ENCODE data around the gene CBX7. TPM values are rescaled to one million over a fixed set of nuclear protein-coding genes. Genes with fewer than 3 reads are reported as not detected.

The CBX7 gene
- total RNA-seq (4.2 TPM), polyA plus RNA-seq (34.5 TPM)
- long read RNA-seq, donor 1: 0 reads
- long read RNA-seq, donor 2, full-length matches to known transcripts: 1 of 1 reads
- long read RNA-seq, donor 2, partial matches to known transcripts: 0 of 1 reads
- long read RNA-seq, donor 2, other reads (novel, unspliced or antisense): 0 of 1 reads
- long read RNA-seq, donor 3, partial matches to known transcripts: 0 of 1 reads
- long read RNA-seq, donor 3, other reads (novel, unspliced or antisense): 0 of 1 reads
- long read RNA-seq, donor 4, full-length matches to known transcripts: 1 of 1 reads
- long read RNA-seq, donor 4, partial matches to known transcripts: 0 of 1 reads
- long read RNA-seq, donor 4, other reads (novel, unspliced or antisense): 0 of 1 reads
- long read RNA-seq, donor 5: 0 reads
- long read RNA-seq, donor 6: 0 reads
- long read RNA-seq, donor 7: 0 reads
- long read RNA-seq, donor 8: 0 reads
- long read RNA-seq, donor 9, full-length matches to known transcripts: 1 of 1 reads
- long read RNA-seq, donor 9, partial matches to known transcripts: 0 of 1 reads
- long read RNA-seq, donor 9, other reads (novel, unspliced or antisense): 0 of 1 reads
- long read RNA-seq, donor 10, partial matches to known transcripts: 0 of 1 reads
- long read RNA-seq, donor 10, other reads (novel, unspliced or antisense): 0 of 1 reads

- Histone ChIP-seq H3K4me1 (ENCODE audit: control insufficient read depth in 2 of 2, insufficient read depth in 2 of 2, low read length in 2 of 2) (peaks cover 12 to 45% of the 10 kb centered on the region in 2 donors), H3K4me3 (ENCODE audit: low read length in 2 of 2) (peak within 1 kb of the TSS; percentile 68 to 86), H3K36me3 (ENCODE audit: control insufficient read depth in 2 of 2, insufficient read depth in 2 of 2, low read length in 1 of 2) (peaks cover 3 to 16% of the 10 kb centered on the region in 2 donors), H3K9me3 (ENCODE audit: control insufficient read depth in 2 of 2, insufficient read depth in 1 of 2, low read length in 1 of 2) (peaks cover 0 to 5% of the 10 kb centered on the region in 2 donors), H3K27me3 (ENCODE audit: control insufficient read depth in 2 of 2, insufficient read depth in 1 of 2, low read length in 1 of 2) (peaks cover 19 to 38% of the 10 kb centered on the region in 2 donors), H3K27ac (ENCODE audit: low read depth in 1 of 2, low read length in 1 of 2) (peak within 1 kb of the TSS; percentile 74 to 87)
- WGBS: under 1% methylated on average over 98 of the region's 98 CpGs
- peak; percentile 67 to 93 (median 86) for DNase-seq (ENCODE audit: low read depth in 6 of 9, low spot score in 9 of 9)
These were observed at the start of gene CBX7 for GRCh38 chr22:39152511-39153219. TSS of gene CBX7 (minus strand) at chr22:39152680. CDS start at chr22:39152444, 236 bp downstream.

- Histone ChIP-seq H3K9me3 (ENCODE audit: control insufficient read depth in 2 of 2, insufficient read depth in 1 of 2, low read length in 1 of 2) (peaks cover 2 to 5% of the 10 kb centered on the region in 2 donors), H3K27ac (ENCODE audit: low read depth in 1 of 2, low read length in 1 of 2) (no peak overlapping the region), H3K27me3 (ENCODE audit: control insufficient read depth in 2 of 2, insufficient read depth in 1 of 2, low read length in 1 of 2) (peaks cover 0 to 10% of the 10 kb centered on the region in 2 donors), H3K36me3 (ENCODE audit: control insufficient read depth in 2 of 2, insufficient read depth in 2 of 2, low read length in 1 of 2) (no peaks in the 10 kb centered on the region), H3K4me1 (ENCODE audit: control insufficient read depth in 2 of 2, insufficient read depth in 2 of 2, low read length in 2 of 2) (no peaks in the 10 kb centered on the region), H3K4me3 (ENCODE audit: low read length in 2 of 2) (no peak overlapping the region)
- DNase-seq (ENCODE audit: low read depth in 6 of 9, low spot score in 9 of 9): no peak
- 95% methylated on average over 5 of the region's 5 CpGs for WGBS
These were observed 45.1 kb upstream of the CBX7 start for GRCh38 chr22:39197578-39197977.

DNA sequence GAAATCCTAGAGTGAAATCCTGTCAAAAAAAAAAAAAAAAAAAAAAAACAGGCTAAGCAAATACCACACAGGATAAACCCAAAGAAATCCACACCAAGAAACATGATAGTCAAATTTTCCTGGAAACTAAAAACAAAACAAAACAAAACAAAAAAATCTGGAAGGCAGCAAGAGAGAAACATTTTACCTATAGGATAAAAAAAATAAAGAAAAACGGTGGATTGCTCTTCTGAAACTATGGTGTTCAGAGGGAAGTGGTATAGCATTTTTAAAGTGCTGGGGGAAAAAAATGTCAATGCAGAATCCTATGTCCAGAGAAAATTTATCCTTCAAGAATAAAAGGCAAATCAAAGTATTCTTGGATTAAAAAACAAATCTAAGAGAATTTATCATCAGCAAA, 41.6 kb upstream of the CBX7 start:
- WGBS: 93% methylated on average over 1 of the region's 1 CpG
- peaks cover 0 to 17% of the 10 kb centered on the region in 2 donors for H3K27me3 ChIP-seq (ENCODE audit: control insufficient read depth in 2 of 2, insufficient read depth in 1 of 2, low read length in 1 of 2)
- H3K9me3 ChIP-seq (ENCODE audit: control insufficient read depth in 2 of 2, insufficient read depth in 1 of 2, low read length in 1 of 2): peaks cover 2 to 4% of the 10 kb centered on the region in 2 donors
- H3K36me3 ChIP-seq (ENCODE audit: control insufficient read depth in 2 of 2, insufficient read depth in 2 of 2, low read length in 1 of 2): no peaks in the 10 kb centered on the region
- no peaks in the 10 kb centered on the region for H3K4me1 ChIP-seq (ENCODE audit: control insufficient read depth in 2 of 2, insufficient read depth in 2 of 2, low read length in 2 of 2)
- DNase-seq (ENCODE audit: low read depth in 6 of 9, low spot score in 9 of 9): no peak
- no peak overlapping the region for H3K4me3 ChIP-seq (ENCODE audit: low read length in 2 of 2)
- H3K27ac ChIP-seq (ENCODE audit: low read depth in 1 of 2, low read length in 1 of 2): no peak overlapping the region

DNA sequence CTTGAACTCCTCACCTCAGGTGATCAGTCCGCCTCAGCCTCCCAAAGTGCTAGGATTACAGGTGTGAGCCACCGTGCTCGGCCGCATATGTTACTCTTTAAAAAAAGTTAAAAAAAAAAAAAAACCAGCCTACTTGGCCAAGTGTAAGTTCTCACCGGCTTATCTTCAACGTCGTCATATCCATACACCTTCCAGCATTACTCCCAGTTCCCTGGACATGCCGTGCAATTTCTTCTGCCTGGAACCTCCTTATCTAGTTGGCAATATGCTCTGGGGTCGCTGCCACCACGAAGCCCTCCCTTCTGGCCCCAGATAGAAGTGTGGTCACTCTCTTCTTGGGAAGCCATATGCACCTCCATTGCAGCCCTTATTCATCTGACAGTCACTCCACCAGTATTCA, 36.3 kb upstream of the CBX7 start:
- no peak overlapping the region for H3K27ac ChIP-seq (ENCODE audit: low read depth in 1 of 2, low read length in 1 of 2)
- DNase-seq (ENCODE audit: low read depth in 6 of 9, low spot score in 9 of 9): no peak
- peaks cover 2 to 6% of the 10 kb centered on the region in 2 donors for H3K9me3 ChIP-seq (ENCODE audit: control insufficient read depth in 2 of 2, insufficient read depth in 1 of 2, low read length in 1 of 2)
- no peaks in the 10 kb centered on the region for H3K36me3 ChIP-seq (ENCODE audit: control insufficient read depth in 2 of 2, insufficient read depth in 2 of 2, low read length in 1 of 2)
- H3K4me3 ChIP-seq (ENCODE audit: low read length in 2 of 2): no peak overlapping the region
- peaks cover 0 to 29% of the 10 kb centered on the region in 2 donors for H3K27me3 ChIP-seq (ENCODE audit: control insufficient read depth in 2 of 2, insufficient read depth in 1 of 2, low read length in 1 of 2)
- no peaks in the 10 kb centered on the region for H3K4me1 ChIP-seq (ENCODE audit: control insufficient read depth in 2 of 2, insufficient read depth in 2 of 2, low read length in 2 of 2)
- WGBS: 91% methylated on average over 10 of the region's 10 CpGs

DNA sequence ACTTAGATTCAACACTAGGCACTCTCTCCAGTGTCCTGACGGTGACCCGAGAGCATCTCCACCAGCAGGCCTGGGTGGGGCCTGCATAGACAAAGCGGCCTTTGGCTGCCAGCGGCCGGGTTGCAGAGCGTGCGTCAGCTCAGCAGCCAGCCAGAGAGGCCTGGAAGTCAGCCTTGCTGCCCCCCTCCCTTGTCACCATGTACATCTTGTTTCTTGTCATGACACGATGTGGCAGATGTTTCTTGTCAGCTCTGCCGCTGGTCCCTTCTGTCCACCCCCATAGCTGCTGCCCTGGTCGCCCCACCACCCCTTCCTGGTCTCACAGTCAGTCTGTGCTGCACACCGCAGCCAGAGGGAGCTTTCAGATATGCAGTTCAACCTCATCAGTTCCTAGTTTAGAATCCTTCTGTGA, 33.1 kb upstream of the CBX7 start:
- Histone ChIP-seq H3K27ac (ENCODE audit: low read depth in 1 of 2, low read length in 1 of 2) (no peak overlapping the region), H3K9me3 (ENCODE audit: control insufficient read depth in 2 of 2, insufficient read depth in 1 of 2, low read length in 1 of 2) (peaks cover 1 to 20% of the 10 kb centered on the region in 2 donors), H3K36me3 (ENCODE audit: control insufficient read depth in 2 of 2, insufficient read depth in 2 of 2, low read length in 1 of 2) (no peaks in the 10 kb centered on the region), H3K4me3 (ENCODE audit: low read length in 2 of 2) (no peak overlapping the region), H3K27me3 (ENCODE audit: control insufficient read depth in 2 of 2, insufficient read depth in 1 of 2, low read length in 1 of 2) (peaks cover 0 to 22% of the 10 kb centered on the region in 2 donors), H3K4me1 (ENCODE audit: control insufficient read depth in 2 of 2, insufficient read depth in 2 of 2, low read length in 2 of 2) (no peaks in the 10 kb centered on the region)
- WGBS: 87% methylated on average over 11 of the region's 11 CpGs
- no peak for DNase-seq (ENCODE audit: low read depth in 6 of 9, low spot score in 9 of 9)

DNA sequence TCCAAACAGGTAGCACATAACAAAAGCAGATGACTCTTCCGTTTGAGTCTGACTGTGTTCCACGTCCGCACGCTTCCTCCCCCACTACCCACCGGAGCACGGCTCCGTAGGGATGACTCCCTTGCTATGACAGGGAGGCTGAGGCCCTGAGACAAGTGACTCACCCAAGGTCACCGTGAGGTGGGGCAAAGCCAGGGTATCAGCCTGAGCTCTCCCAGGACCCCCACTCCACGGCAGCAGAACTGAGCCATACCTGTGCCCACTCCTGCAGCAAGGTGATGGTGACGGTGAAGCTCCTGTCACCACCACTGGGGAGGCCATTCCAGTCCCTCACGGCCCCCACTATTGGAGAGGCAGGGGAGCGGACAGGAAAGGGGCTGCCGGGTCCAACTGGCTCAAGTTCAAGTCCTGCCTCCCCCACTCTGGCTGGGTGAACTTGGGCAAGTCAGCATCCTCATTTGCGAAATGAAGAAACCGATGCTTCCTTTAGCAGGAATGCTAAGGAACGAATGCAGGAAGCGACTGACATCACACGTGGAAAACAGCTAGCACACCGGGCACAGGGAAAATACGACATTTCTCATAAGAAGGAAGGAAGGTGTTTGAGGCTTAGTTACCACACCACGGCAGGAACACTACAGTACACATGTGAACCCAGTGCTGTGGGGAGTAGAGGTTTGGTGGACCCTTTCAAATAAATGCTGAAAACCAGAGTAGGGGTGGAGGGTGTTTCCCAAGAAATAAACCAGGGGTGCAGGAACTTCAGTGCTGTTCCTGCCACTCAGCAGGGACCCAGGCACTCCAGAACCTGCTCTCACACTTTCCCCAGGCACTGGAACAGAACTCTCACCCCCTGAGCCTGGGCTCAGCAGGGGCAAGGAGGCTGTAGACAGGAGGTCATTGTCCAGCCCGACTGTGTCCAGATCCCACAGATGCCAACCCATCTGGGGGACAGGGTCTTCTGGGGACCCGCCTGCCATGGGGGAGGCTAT, 32.4 kb upstream of the CBX7 start:
- Histone ChIP-seq H3K27me3 (ENCODE audit: control insufficient read depth in 2 of 2, insufficient read depth in 1 of 2, low read length in 1 of 2) (peaks cover 0 to 22% of the 10 kb centered on the region in 2 donors), H3K9me3 (ENCODE audit: control insufficient read depth in 2 of 2, insufficient read depth in 1 of 2, low read length in 1 of 2) (peaks cover 1 to 20% of the 10 kb centered on the region in 2 donors), H3K4me1 (ENCODE audit: control insufficient read depth in 2 of 2, insufficient read depth in 2 of 2, low read length in 2 of 2) (no peaks in the 10 kb centered on the region), H3K4me3 (ENCODE audit: low read length in 2 of 2) (no peak overlapping the region), H3K36me3 (ENCODE audit: control insufficient read depth in 2 of 2, insufficient read depth in 2 of 2, low read length in 1 of 2) (no peaks in the 10 kb centered on the region), H3K27ac (ENCODE audit: low read depth in 1 of 2, low read length in 1 of 2) (no peak overlapping the region)
- DNase-seq (ENCODE audit: low read depth in 6 of 9, low spot score in 9 of 9): no peak
- 73% methylated on average over 23 of the region's 23 CpGs for WGBS

GRCh38 chr22:39183991-39184585, 31.6 kb upstream of the CBX7 start:
- no peak for DNase-seq (ENCODE audit: low read depth in 6 of 9, low spot score in 9 of 9)
- Histone ChIP-seq H3K4me1 (ENCODE audit: control insufficient read depth in 2 of 2, insufficient read depth in 2 of 2, low read length in 2 of 2) (no peaks in the 10 kb centered on the region), H3K36me3 (ENCODE audit: control insufficient read depth in 2 of 2, insufficient read depth in 2 of 2, low read length in 1 of 2) (no peaks in the 10 kb centered on the region), H3K4me3 (ENCODE audit: low read length in 2 of 2) (no peak overlapping the region), H3K27ac (ENCODE audit: low read depth in 1 of 2, low read length in 1 of 2) (no peak overlapping the region), H3K9me3 (ENCODE audit: control insufficient read depth in 2 of 2, insufficient read depth in 1 of 2, low read length in 1 of 2) (peaks cover 1 to 20% of the 10 kb centered on the region in 2 donors), H3K27me3 (ENCODE audit: control insufficient read depth in 2 of 2, insufficient read depth in 1 of 2, low read length in 1 of 2) (peaks cover 0 to 19% of the 10 kb centered on the region in 2 donors)
- WGBS: 87% methylated on average over 13 of the region's 13 CpGs

- no peak for DNase-seq (ENCODE audit: low read depth in 6 of 9, low spot score in 9 of 9)
- Histone ChIP-seq H3K4me1 (ENCODE audit: control insufficient read depth in 2 of 2, insufficient read depth in 2 of 2, low read length in 2 of 2) (no peaks in the 10 kb centered on the region), H3K4me3 (ENCODE audit: low read length in 2 of 2) (no peak overlapping the region), H3K36me3 (ENCODE audit: control insufficient read depth in 2 of 2, insufficient read depth in 2 of 2, low read length in 1 of 2) (no peaks in the 10 kb centered on the region), H3K27me3 (ENCODE audit: control insufficient read depth in 2 of 2, insufficient read depth in 1 of 2, low read length in 1 of 2) (peaks cover 0 to 19% of the 10 kb centered on the region in 2 donors), H3K9me3 (ENCODE audit: control insufficient read depth in 2 of 2, insufficient read depth in 1 of 2, low read length in 1 of 2) (peaks cover 1 to 20% of the 10 kb centered on the region in 2 donors), H3K27ac (ENCODE audit: low read depth in 1 of 2, low read length in 1 of 2) (no peak overlapping the region)
- 83% methylated on average over 6 of the region's 6 CpGs for WGBS
These were observed 30.1 kb upstream of the CBX7 start for GRCh38 chr22:39182478-39183030.
